Loucy (cell line): ENCODE measurements around the gene DCTN2.

ENCODE experiments used
- H2AFZ ChIP-seq: fragments of 200-600 bp; sonication (generic); 2 replicates; pipeline ENCODE4 v1.6.0; 2016; ENCODE audit warnings: antibody characterized with exemption, mild to moderate bottlenecking, low read length, moderate library complexity
- H3F3A ChIP-seq: fragments of 200-600 bp; 2 replicates; pipeline ENCODE4 v1.6.0; 2016; ENCODE audit warnings: antibody characterized with exemption, low read depth, mild to moderate bottlenecking
- H3K27me3 ChIP-seq: fragments of 200-600 bp; sonication (generic); 2 replicates; pipeline ENCODE4 v1.6.1; 2014; ENCODE audit warnings: low read length, mild to moderate bottlenecking; ENCODE audit not compliant: insufficient read depth, poor library complexity, severe bottlenecking
- H3K36me3 ChIP-seq: fragments of 200-600 bp; sonication (generic); 2 replicates; pipeline ENCODE4 v1.6.1; 2016; ENCODE audit warnings: low read length; ENCODE audit not compliant: insufficient read depth
- H3K4me1 ChIP-seq: fragments of 200-600 bp; sonication (generic); 2 replicates; pipeline ENCODE4 v1.5.1; 2014; ENCODE audit warnings: low read length, mild to moderate bottlenecking; ENCODE audit not compliant: insufficient read depth, poor library complexity, severe bottlenecking
- H3K4me2 ChIP-seq: fragments of 200-600 bp; sonication (generic); 2 replicates; pipeline ENCODE4 v1.6.0; 2014; ENCODE audit warnings: antibody characterized with exemption, low read length, low read depth, mild to moderate bottlenecking; ENCODE audit not compliant: poor library complexity, severe bottlenecking
- H3K4me3 ChIP-seq: fragments of 200-600 bp; sonication (generic); 2 replicates; pipeline ENCODE4 v1.5.1; 2014; ENCODE audit warnings: low read length, mild to moderate bottlenecking, mixed read lengths; ENCODE audit not compliant: poor library complexity, severe bottlenecking
- H3K79me2 ChIP-seq: fragments of 200-600 bp; sonication (generic); 2 replicates; pipeline ENCODE4 v1.6.1; 2014; ENCODE audit warnings: low read length; ENCODE audit not compliant: insufficient read depth
- H3K9ac ChIP-seq: fragments of 200-600 bp; sonication (generic); 2 replicates; pipeline ENCODE4 v1.6.0; 2014; ENCODE audit warnings: mild to moderate bottlenecking, low read depth, low read length, moderate library complexity; ENCODE audit not compliant: poor library complexity, severe bottlenecking
- H3K9me2 ChIP-seq: fragments of 200-600 bp; sonication (generic); replicated peaks from 2 replicates; pipeline ENCODE4 v1.6.1; 2016; ENCODE audit warnings: low read depth, low read length, mixed read lengths
- H3K9me3 ChIP-seq: fragments of 200-600 bp; sonication (generic); 2 replicates; pipeline ENCODE4 v1.6.1; 2014; ENCODE audit warnings: mild to moderate bottlenecking, antibody characterized with exemption, low read length, low read depth; ENCODE audit not compliant: insufficient read depth
- H4K20me1 ChIP-seq: fragments of 200-600 bp; sonication (generic); 2 replicates; pipeline ENCODE4 v1.6.0; 2014; ENCODE audit warnings: antibody characterized with exemption, low read length, mild to moderate bottlenecking; ENCODE audit not compliant: insufficient read depth, poor library complexity, severe bottlenecking
- EZH2phosphoT487 ChIP-seq: fragments of 200-600 bp; IDR thresholded peaks from 2 replicates; pipeline ENCODE4 v1.6.1; 2018; ENCODE audit warnings: antibody characterized with exemption, mild to moderate bottlenecking, moderate library complexity, borderline replicate concordance
- TF ChIP-seq, protein P1 (sequence below): fragments of 200-600 bp; sonication (generic); conservative IDR thresholded peaks from 2 replicates; pipeline ENCODE4 v1.5.1; 2014; ENCODE audit warnings: mild to moderate bottlenecking, antibody characterized with exemption, low read length

DCTN2 gene

DNA sequence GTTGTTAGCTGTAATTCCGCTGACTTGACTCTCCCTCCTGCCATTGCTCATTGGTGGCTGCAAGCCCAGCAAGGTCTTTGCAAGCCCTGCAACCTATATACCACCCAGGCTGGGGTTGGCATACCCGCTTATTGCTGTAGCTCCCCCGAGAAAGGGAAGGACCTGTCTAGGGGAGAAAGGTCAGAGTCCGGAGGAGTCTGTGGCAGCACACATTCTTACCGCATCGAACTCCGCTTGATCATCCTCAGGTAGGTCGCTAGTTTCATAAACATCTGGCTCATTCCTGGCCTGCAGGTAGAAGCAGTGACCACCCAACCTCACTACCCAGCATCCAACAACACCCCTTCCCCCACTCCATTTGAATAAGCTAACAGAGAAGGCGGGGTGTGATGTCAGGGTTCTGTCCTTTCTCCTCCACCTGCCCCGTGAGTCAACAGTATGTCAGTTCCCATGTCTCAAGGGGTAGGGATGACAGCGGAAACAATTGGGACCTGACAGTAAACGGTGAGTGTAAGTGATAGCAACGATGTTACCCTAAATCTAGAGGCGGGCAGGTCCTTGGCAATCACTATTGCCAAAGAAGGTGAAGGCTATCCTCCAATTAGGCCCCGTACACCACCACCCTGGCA, 1.1 kb downstream of the DCTN2 start:
- peak overlapping the region; percentile 98 for H3K9ac ChIP-seq
- H3K36me3 ChIP-seq, result no peaks in the 10 kb centered on the region
- TF ChIP-seq EZH2phosphoT487, result no peak
- TF ChIP-seq, protein P1, sequence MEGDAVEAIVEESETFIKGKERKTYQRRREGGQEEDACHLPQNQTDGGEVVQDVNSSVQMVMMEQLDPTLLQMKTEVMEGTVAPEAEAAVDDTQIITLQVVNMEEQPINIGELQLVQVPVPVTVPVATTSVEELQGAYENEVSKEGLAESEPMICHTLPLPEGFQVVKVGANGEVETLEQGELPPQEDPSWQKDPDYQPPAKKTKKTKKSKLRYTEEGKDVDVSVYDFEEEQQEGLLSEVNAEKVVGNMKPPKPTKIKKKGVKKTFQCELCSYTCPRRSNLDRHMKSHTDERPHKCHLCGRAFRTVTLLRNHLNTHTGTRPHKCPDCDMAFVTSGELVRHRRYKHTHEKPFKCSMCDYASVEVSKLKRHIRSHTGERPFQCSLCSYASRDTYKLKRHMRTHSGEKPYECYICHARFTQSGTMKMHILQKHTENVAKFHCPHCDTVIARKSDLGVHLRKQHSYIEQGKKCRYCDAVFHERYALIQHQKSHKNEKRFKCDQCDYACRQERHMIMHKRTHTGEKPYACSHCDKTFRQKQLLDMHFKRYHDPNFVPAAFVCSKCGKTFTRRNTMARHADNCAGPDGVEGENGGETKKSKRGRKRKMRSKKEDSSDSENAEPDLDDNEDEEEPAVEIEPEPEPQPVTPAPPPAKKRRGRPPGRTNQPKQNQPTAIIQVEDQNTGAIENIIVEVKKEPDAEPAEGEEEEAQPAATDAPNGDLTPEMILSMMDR, result no peak
- H3K9me3 ChIP-seq, result no peaks in the 10 kb centered on the region
- peaks cover 31% of the 10 kb centered on the region for H3K4me1 ChIP-seq
- H3K9me2 ChIP-seq, result no peaks in the 10 kb centered on the region
- H4K20me1 ChIP-seq, result peaks cover 9% of the 10 kb centered on the region
- H3K27me3 ChIP-seq, result no peaks in the 10 kb centered on the region
- H3F3A ChIP-seq, result no peaks in the 10 kb centered on the region
- H2AFZ ChIP-seq, result no peak overlapping the region
- H3K79me2 ChIP-seq, result peaks cover 23% of the 10 kb centered on the region
- peak overlapping the region; percentile 99 for H3K4me2 ChIP-seq
- H3K4me3 ChIP-seq, result peak overlapping the region; percentile 93

DNA sequence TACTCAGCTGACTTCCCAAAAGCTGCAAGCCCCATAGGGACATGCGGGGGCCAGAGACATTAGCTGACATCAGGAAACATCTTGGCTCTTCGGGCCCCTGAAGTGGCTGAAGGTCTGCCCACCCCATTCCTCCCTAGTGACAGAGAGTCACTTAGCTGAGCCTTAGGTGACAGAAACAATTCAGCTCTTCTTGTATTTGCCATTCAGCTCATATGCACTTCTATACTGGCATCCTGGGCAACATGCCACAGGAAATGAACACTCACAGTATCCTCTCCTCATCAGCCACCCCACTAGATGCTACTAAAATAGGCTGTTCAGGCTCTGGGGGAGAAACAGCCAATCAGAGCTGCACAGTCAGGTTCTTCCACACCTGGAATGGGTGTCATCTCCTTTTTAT, 3.4 kb downstream of the DCTN2 start:
- peaks cover 23% of the 10 kb centered on the region for H3K79me2 ChIP-seq
- H3K4me3 ChIP-seq, result no peak overlapping the region
- no peaks in the 10 kb centered on the region for H3K27me3 ChIP-seq
- peaks cover 31% of the 10 kb centered on the region for H3K4me1 ChIP-seq
- peaks cover 9% of the 10 kb centered on the region for H4K20me1 ChIP-seq
- peak overlapping the region; percentile 10 for H3K9ac ChIP-seq
- TF ChIP-seq, protein P1, result no peak
- TF ChIP-seq EZH2phosphoT487, result no peak
- H3K9me3 ChIP-seq, result no peaks in the 10 kb centered on the region
- no peaks in the 10 kb centered on the region for H3F3A ChIP-seq
- no peaks in the 10 kb centered on the region for H3K9me2 ChIP-seq
- H2AFZ ChIP-seq, result no peak overlapping the region
- no peaks in the 10 kb centered on the region for H3K36me3 ChIP-seq
- H3K4me2 ChIP-seq, result peak overlapping the region; percentile 29

DNA sequence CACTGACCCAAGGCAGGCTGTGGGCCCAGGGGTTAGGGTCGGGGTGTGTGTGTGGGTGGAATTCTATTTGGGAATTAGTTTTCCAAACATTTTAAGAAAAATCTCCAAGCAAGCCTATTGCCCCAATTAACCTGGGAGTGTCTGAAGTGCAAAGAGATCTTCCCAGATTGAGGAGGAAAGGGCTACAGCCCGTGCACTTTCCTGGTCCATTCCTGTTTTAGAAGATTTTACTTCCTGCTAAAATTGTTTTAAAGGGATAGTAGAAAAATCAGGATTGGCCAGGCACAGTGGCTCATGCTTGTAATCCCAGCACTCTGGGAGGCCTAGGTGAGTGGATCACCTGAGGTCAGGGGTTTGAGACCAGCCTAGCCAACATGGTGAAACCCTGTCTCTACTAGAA, 5.3 kb downstream of the DCTN2 start:
- Histone ChIP-seq H3K27me3 (no peaks in the 10 kb centered on the region), H3K36me3 (no peaks in the 10 kb centered on the region), H3K9me2 (no peaks in the 10 kb centered on the region), H3F3A (no peaks in the 10 kb centered on the region), H4K20me1 (peaks cover 9% of the 10 kb centered on the region), H3K4me1 (peaks cover 24% of the 10 kb centered on the region), H3K4me3 (no peak overlapping the region), H3K4me2 (no peak overlapping the region), H3K79me2 (peaks cover 21% of the 10 kb centered on the region), H2AFZ (no peak overlapping the region), H3K9ac (no peak overlapping the region), H3K9me3 (no peaks in the 10 kb centered on the region)
- TF ChIP-seq EZH2phosphoT487, result no peak
- TF ChIP-seq, protein P1, result no peak
